ENCODE results near the gene JAK1.

- no peak for TF ChIP-seq CTCF (IDR thresholded peaks at IDR 0.05)
- no peak for TF ChIP-seq POLR2A (IDR thresholded peaks at IDR 0.05)
Observed at GRCh38 chr1:64848136-64848535, 118.2 kb downstream of the JAK1 start.
